GM19452 (cell line): ENCODE results near the gene TNFSF8.

Experiments used
- ATAC-seq: cut with Tn5 transposase; IDR thresholded peaks from one replicate; pipeline ENCODE4 v1.9.1; 2021; ENCODE audit not compliant: unreplicated experiment

TNFSF8 gene

DNA sequence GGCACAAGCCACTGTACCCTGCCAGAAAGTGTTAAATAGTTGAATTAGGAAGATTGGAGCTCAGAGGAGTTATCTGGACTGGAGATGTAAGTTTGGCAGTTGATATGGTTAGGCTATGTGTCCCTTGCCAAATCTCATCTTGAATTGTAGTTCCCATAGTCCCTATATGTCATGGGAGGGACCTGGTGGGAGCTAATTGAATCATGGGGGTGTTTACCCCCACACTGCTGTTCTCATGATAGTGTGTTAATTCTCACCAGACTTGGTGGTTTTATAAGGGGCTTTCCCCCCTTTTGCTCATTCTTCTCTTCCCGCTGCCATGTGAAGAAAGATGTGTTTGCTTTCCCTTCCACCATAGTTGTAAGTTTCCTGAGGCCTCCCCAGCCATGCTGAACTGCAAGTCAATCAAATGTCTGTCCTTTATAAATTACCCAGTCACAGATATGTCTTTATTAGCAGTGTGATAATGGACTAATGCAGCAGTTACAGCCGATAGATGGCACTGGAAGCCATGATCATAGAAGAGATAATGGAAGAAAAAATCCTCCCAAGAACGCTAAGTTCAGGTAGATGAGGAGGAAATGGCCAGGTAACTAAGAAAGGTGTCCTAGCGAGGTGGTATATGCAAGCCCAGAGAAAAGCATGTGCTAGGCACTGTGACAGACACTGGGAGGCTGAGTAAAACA lies 51.4 kb downstream of the TNFSF8 start:
- no peak for ATAC-seq

DNA sequence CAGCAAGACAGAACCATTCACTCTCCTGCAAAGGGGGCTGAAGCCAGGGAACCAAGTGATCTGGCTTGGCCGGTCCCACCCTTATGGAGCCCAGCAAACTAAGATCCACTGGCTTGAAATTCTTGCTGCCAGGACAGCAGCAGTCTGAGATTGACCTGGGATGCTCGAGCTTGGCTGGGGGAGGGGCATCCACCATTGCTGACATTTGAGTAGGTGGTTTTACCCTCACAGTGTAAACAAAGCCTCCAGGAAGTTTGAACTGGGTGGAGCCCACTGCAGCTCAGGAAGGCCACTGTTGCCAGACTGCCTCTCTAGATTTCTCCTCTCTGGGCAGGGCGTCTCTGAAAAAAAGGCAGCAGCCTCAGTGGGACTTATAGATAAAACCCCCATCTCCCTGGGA lies 60.5 kb downstream of the TNFSF8 start:
- no peak for ATAC-seq

DNA sequence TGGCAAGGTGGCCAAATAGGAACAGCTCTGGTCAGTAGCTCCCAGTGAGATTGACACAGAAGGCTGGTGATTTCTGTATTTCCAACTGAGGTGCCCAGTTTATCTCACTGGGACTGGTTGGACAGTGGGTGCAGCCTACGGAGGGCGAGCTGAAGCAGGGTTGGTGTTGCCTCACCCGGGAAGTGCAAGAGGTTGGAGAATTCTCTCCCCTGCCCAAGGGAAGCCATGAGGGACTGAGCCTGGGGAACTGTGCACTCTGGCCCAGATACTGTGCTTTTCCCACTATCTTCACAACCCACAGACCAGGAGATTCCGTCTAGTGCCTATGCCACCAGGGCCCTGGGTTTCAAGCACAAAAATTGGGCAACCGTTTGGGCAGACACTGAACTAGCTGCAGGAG lies 61.0 kb downstream of the TNFSF8 start:
- ATAC-seq = no peak

DNA sequence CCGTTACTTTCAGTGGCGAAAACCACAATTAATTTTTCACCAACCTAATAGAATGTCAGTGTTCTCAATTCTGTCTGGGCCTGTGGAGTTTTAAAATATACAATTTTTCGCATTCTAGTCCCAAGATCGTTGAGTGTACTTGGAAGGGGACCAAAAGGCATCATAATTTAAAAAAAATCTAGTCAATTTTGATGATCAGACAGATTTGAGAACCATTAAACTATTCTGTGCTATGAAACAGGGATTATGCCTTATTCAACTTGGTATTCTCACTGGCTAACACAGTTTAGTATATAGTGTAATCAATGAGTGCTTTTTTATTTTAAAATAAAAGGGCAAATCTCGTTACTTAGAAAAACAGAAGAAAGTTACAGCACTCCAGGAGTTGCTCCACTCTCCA lies 63.1 kb downstream of the TNFSF8 start:
- no peak for ATAC-seq

DNA sequence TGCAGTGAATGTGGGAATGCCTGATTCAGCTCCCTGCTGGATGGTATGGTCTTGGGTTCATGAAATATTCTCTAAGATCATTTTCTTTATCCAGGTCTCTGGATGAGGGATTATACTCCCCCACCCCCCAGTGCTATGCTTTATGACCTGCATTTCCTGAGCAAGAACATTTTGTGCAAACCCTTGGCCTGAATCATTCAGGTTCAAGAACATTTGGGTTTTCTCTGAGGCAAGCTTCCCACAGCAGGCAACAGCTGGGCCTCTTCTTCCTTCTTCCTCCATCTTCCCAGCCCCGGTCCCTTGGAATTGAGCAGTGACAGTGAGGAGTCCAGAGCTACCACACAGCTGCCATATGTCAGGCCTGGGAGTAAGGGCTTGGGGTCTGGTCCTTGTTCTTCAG lies 65.9 kb downstream of the TNFSF8 start:
- no peak for ATAC-seq

DNA sequence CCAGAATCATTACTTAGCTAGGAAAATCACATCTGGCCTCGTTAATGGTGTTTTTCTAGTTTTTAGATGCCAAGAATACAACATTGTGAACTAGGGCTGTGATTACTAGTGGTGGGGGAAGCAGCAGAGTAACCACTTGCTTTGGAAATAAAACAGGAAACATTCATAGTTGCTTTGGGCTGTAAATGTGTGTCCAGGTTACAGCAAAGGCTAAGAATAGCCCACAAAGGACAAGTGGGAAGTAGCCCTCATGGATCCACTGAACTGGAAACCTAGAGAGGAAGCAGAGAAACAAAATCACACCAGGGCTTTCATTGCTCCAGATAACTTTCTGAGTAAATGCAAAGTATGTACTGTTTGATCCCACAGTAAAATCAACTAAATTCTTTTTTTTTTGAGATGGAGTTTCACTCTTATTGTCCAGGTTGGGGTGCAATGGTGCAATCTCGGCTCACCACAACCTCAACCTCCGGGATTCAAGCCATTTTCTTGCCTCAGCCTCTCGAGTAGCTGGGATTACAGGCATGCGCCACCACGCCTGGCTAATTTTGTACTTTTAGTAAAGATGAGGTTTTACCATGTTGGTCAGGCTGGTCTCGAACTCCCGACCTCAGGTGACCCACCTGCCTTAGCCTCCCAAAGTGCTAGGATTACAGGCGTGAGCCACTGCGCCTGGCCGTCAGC lies 68.3 kb downstream of the TNFSF8 start:
- no peak for ATAC-seq

DNA sequence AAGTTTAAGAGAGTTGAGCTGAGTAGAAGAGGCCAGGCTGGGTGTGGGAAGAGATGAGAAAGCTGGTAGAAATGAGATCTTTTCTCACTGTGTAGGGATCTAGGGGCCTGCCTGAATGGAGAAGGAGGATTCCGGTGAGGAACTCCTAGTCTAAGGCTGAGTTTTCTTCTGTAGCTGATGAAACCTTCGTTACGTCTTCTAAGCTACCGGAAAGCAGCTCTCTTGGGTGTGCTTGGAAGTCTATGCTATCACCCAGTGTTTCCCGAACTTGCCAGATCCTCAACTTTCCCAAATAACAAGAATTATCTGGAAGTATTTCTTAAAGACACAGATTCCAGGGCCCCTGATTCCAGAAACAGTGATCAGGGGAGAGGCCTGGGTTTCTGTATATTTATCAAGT lies 69.1 kb downstream of the TNFSF8 start:
- no peak for ATAC-seq

DNA sequence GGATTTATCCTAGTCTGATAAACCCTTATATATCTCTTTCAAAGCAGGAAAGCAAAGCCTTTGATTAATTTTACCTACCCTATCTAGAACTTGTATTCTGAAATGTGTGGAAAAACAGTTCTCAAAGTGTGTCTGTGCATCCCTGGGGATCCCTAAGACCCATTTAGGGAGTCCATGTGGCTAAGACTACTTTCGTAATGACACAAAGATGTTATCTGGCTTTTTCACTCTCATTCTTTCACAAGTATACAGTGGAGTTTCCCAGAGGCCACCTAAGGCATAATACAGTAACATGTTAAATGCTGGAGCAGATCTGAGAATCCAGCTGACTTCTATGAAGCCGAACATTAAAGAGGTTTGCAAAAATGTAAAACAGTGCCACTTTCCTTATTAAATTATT lies 70.2 kb downstream of the TNFSF8 start:
- no peak for ATAC-seq

DNA sequence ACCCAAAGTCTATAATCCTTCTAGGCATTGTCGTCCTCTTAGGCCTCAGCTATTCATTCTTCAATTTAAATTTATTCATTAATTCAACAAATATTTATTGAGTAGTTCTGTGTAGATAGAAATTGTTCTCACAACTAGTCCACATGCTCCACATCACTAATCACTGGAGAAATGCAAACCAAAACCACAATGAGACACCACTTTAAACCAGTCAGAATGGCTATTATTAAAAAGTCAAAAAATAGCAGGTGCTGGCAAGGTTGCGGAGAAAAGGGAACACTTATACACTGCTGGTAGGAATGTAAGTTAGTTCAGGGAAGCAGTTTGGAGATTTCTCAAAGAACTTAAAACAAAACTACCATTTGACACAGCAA lies 73.5 kb downstream of the TNFSF8 start:
- ATAC-seq = no peak

DNA sequence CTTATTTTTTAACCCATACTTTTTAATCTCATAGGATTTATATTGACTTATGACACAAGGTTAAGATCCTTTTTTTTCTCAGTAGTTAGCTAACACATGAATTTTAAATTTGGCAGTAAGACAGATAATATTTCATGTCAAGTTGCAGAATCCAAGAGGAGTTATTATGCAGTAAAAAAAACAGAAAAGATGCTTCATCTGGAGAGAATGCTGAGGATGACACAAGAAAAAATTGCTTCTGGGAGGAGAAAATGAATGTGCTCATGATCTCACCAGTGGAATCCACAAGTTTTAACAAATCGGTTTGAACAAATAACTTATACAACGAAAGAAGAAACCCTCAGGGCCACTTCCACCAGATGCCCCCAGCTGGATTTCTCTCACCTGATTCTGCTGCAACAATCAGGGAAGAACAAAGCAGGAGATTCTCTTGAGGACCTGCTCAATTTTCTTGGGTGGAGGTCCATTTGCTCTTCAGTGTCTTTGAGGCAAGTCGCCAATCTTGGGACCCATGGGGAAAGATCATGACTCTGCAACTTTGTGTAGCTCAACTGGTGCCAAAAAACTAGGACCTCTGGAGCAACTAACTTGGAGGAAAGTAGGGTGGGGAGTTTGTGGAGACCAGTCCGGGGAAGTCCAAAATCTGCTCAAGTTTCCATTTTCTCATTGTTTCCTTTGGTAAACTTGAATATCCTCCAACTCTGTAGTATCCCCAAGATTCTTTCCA lies 74.0 kb downstream of the TNFSF8 start:
- ATAC-seq = no peak

DNA sequence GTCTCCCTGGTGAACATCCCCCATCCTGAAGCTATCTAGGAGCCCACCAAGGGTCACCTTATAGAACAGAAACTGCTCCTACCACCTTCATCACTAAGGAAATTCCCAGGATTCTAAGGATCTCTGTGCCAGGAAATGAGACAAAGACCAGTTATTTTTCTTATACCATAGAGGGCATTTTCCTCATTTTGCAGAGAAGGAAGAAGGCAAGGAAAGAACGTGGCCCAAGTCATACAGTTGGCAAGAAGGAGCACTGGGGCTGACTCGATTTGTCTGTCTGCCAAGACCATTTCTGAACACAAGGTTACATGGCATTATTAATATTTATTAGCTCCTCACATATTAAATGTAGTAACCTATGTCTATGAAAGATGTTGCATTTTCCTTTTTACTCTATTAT lies 74.9 kb downstream of the TNFSF8 start:
- no peak for ATAC-seq

DNA sequence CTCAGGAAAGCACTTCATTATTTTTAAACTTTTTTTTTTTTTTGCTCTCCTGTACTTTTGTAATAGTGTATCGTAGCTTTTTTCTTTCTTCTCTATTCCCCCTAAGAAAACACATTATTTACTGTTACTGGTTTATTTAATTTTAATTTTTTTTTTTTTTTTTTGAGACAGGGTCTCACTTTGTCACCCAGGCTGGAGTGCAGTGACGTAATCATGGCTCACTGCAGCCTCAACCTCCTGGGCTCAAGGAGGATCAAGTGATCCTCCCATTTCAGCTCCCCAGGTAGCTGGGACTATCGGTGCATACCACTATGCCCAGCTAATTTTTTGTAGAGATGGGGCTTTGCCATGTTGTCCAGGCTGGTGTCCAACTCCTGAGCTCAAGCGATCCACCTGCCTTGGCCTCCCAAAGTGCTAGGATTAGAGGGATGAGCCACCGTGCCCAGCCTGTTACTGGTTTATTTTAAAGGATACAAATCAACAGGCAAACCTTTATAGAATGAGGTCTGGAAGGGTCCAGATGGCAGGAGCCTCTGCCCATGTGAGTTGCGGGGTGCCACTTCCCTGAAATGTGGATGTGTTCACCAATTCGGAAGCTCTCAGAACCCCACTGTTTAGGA lies 75.5 kb downstream of the TNFSF8 start:
- ATAC-seq = no peak

DNA sequence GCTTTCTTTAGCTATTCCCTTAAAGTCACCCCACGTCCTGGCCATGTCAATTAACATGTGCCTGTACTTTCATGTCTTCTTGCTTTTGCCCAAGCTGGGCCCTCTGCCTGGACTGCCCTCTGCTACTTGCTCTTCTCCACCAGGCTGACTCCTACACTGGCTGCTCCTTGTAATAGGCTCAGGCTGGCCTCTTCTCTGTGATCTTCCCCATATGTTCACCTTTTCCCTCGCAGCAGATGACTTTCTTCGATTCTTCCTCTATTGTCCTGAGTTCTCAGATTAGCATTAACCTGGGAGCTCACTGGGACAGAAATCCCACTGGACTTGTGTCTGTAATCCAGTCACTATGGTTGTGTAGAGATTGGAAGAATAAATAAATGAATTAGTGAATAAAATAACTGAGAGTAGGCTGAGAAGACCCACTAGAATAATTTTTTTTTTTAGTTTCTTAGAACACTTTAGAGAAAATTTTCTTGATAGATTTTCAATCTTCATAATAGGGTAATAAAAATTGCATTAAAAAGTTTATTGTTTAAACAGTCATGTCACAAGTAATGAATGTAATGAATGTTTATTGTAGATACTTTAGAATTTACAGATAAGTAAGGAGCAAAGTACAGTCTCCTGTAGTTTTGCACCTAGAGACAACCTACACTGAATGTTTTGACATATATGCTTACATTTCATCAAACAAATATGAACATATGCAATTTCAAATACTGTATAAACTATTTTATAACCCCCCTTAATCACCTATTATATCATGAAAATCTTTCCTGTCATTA lies 77.1 kb downstream of the TNFSF8 start:
- ATAC-seq = no peak

DNA sequence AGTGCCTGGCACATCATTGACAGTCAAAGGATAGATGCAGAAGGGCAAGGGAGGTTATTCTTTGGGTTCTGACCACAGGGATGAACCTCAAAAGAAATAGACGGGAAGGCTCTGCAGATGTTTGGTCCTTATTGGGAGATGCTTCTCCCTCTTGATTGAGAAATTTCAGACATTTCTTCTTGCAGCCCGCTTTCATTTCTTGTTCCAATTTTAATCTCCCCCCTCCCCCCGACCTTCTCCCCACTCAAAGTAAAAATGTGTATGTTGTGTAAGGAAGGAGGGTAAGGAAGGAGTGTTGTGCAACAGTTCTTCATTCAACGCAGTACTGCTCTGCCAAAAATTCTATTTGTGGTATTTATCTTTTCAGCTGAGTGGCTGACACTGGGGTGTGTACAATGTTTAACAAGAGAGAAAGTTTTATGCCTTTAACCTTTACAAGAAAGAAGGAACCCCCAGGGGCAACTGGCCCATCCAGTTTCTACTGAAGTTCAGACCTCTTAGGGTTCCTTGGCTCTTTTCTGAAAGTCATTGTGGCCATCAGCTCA lies 78.3 kb downstream of the TNFSF8 start:
- ATAC-seq = no peak

DNA sequence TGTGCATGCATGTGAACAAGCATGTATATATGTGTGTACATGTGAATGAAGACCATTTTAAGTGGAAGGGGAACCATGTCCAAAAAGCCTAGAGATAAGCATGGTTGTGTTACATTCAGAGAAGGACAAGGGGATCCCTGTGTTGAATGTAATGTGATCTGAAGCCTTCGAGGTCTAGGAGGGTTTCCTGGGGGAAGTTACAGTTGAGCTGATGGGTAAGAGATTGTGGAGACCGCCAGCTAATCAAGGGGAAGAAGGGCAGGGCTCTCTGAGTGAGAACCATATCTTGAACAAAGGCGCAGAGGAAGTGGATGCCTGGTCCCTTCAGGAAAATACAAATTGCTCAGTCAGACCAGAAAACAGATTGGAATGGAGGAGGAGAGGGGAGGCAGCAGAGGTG lies 79.1 kb downstream of the TNFSF8 start:
- ATAC-seq = no peak
